Stimulated activated CD8-positive, alpha-beta memory T cell treated with anti-CD3 and anti-CD28 coated beads, Interleukin-4, amount 100 ng/mL, for 1 hour (primary cell): ENCODE data around the gene TEKTIP1.
"Not testable (repeated sequence)": the region's sequence is repeated elsewhere in the genome, so short reads cannot be mapped to it uniquely, and the experiment has no call there.

Experiments
- DNase-seq, 2 donors: peaks; one replicate each; pipeline ENCODE4 v3.0.0-alpha.2; 2020; ENCODE audit warnings: low read depth in 2 of 2, low spot score in 1 of 2

The TEKTIP1 gene

DNA sequence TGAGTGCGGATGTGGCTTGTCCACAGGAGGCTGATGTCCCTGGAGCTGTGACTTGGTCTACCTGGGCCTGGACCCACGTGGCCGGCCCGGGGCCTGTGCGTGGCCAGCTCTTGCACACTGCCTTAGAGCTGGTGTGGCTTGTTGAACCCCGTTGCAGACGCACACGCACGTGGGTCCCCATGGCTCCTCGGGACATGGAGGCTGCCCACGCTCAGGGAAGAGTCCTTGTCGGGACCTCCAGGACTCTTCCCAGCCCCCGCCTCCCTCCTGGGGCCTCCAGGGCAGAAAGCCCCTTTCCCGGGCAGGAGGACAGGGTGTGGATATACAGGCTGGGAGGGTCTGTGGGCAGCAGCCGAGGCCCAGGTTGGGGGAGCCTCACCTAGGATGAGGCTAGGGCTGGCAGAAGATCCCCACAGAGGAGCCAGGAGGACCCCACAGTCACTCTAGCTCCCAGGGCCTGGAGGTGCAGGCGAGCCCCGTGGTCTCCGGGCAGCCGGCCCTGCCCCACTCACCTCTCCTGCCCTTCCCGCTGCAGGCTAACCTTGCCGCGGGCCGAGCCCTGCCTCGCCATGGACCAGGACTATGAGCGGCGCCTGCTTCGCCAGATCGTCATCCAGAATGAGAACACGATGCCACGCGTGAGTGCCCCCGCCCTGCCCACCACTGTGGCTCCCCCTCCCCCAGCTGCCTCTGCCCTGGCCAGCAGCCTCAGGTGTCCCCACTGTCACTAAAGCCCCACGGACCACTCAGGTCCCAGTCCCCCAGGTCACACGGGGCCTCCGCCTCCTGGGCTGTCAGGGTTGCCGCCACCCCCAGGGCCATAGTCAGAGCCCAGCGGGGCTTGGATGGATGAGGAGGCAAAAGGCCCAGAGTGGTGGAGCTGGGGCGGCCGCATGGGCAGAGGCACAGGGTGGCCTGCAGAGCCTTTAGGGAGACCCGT, 16.3 kb upstream of the TEKTIP1 start:
- DNase-seq: no peak

DNA sequence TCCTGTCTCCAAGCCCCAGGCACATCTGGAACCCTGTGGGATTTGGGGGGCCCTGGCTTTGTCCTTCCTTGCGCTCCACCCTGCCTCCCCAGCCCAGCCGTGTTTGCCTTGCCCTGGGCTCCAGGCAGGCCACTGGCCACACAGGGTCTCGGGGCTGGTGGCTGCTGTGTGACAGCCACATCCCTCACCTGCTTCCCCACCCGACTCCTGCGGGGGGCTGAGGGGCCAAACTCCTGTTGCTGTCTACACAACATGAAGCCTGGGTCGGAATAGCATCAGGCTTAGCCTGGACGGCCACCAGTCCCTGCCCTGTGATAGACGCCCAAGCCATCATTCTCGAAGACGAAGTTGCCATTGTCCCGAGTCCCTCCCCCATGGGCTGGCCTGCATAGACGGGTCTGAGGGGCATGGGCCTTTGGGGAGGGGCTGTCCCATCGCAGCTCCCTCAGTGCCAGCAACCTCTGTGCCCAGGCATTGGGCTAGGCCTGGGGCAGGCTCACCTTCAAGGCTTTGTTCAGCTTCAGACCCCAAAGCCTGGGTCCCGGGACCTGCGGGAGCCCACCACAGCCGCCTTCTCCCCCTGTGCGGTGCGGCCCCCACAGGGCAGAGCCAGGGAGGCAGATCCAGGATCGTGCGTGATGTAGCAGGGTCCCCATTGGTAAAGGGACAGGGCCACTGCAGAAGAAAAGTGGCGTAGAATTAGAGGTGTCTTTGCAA, 15.5 kb upstream of the TEKTIP1 start:
- no peak for DNase-seq

- no peak for DNase-seq
Observed at GRCh38 chr19:3524078-3524842, 14.7 kb upstream of the TEKTIP1 start.

DNA sequence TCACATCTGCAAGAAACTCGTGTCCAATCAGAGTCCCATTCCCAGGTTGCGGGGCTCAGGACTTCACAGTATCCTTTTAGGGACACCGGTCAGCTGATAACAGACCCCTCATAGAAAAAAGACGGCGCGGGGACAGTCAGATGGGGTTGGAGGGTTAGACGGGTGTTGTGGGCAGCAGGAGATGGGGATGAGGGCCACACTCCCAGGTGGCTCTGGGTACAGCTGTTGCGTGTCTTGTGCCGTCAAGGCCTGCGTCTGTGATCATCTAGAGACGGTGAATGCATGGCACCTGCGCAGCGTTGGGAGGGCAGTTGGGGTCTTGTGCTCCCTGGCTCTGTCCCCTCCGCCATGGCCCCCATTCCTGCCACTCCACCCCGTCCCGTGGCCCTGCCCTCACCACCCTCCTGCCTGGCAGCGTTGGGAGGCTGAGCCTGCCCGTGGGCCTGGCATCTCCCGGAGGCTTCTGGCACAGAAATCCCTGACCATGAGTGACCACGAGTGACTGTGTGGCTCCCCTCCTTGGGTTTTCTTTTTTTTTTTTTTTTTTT, 14.0 kb upstream of the TEKTIP1 start:
- no peak for DNase-seq

DNA sequence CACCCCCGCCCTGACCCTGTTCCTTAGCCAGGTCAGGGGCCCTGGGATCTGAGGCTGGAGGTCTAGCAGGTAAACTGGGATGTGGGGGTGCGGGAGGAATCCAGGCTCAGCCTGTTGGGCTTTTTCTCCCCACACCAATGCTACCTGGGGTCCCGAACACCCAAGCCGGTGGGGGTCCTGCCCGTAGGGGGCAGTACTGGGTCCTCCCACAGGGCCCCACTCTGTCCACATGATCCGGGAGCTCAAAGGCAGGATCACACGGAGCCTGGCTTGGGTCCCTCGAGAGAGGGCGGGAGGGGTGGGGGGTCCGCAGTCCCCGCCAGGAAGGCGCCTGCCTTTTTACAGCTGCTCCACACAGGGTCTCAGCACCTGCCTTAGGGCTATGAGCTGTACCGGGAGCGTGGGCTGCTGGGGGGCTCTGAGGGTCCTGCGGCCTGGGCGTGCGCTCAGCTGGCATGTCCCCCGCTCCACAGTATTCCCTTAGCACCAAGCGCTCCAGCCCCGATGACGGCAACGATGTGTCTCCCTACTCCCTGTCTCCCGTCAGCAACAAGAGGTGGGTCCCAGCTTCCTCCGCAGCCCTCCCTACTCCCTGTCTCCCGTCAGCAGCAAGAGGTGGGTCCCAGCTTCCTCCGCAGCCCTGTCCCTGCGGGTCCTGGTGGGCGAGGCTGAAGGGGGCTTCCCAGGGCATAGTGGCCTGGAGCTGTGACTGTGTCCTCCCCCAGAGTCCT, 12.3 kb upstream of the TEKTIP1 start:
- no peak for DNase-seq

DNA sequence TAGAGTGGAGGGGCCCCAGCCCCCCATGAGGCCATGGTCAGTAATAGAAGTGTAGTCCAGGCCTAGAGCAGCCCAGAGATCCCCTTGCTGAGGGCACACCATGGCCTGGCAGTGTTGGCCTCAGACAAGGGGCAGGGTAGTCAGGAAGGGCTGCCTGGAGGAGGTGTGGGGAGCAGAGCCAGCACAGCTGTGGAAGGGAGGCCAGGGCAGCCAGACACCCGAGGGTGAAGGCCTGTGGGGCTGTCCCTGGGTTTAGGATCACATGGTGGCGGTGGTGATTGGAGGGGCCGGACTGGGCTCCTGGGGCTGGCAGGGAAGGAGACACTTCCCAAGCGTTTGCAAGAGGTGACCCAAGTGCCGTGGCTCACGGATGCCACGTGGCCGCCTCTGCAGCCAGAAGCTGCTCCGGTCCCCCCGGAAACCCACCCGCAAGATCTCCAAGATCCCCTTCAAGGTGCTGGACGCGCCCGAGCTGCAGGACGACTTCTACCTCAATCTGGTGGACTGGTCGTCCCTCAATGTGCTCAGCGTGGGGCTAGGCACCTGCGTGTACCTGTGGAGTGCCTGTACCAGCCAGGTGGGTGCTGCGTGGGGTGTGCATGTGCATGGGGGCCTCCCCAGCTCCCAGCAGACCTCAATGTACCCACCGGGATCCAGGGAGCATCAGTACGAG, 11.6 kb upstream of the TEKTIP1 start:
- DNase-seq: no peak

DNA sequence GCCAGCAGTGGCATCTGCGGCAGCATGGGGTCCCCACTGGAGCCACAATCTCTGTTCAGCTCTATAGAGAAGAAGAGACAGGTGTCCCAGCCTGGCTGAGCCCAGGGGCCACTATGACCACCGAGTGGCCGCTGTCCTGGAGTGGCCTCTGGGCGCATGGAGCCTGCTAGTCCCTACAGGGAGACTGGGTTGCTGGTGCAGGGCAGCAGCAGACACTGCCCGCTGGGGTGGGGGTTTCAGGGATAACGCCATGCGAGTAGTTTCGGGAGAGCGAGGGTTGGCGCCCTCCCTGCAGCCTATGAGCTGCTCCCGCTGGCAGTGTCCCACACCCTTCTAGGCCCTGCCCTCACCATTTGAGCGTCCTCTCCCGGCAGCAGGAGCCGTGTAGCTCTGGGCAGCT, 10.9 kb upstream of the TEKTIP1 start:
- no peak for DNase-seq

DNA sequence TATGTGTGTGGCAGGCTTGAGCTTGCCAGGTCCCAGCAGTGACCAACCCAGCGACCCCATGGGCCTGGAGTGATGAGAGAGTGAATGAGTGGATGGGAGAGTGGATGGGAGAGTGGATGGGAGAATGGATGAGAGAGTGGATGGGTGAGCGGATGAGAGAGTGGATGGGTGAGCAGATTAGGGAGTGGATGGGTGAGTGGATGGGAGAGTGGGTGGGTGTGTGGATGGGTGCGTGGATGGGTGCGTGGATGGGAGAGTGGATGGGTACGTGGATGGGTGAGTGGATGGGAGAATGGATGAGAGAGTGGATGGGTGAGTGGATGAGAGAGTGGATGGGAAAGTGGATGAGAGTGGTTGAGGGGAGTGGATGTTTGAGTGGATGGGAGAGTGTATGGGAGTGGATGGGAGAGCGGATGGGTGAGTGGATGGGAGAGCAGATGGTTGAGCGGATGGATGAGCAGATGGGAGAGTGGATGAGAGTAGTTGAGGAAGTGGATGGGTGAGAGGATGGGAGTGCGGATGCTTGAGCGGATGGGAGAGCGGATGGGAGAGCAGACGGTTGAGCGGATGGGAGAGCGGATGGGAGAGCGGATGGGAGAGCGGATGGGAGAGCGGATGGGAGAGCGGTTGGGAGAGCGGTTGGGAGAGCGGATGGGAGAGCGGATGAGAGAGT, 10.3 kb upstream of the TEKTIP1 start:
- DNase-seq: no peak

GRCh38 chr19:3529299-3529698, 9.7 kb upstream of the TEKTIP1 start:
- not testable (repeated sequence) for DNase-seq

GRCh38 chr19:3530389-3530788, 8.6 kb upstream of the TEKTIP1 start:
- DNase-seq: no peak

DNA sequence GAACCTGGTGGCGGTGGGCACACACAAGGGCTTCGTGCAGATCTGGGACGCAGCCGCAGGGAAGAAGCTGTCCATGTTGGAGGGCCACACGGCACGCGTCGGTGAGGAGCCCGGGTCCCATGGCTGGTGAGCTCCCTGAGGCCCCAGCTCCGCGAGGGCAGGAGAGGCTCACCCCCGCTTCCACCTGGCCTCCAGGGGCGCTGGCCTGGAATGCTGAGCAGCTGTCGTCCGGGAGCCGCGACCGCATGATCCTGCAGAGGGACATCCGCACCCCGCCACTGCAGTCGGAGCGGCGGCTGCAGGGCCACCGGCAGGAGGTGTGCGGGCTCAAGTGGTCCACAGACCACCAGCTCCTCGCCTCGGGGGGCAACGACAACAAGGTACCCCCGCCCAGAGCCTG, 7.3 kb upstream of the TEKTIP1 start:
- no peak for DNase-seq

- no peak for DNase-seq
Observed at GRCh38 chr19:3532154-3532786, 6.7 kb upstream of the TEKTIP1 start.

- DNase-seq: no peak
Observed at GRCh38 chr19:3533033-3533432, 5.9 kb upstream of the TEKTIP1 start.

GRCh38 chr19:3533563-3534216, 5.3 kb upstream of the TEKTIP1 start:
- no peak for DNase-seq

- no peak for DNase-seq
Observed at GRCh38 chr19:3534375-3535234, 4.4 kb upstream of the TEKTIP1 start.

- DNase-seq: no peak
Observed at GRCh38 chr19:3535235-3535535, 3.8 kb upstream of the TEKTIP1 start.

GRCh38 chr19:3535563-3535965, 3.4 kb upstream of the TEKTIP1 start:
- DNase-seq: no peak

GRCh38 chr19:3535981-3536380, 3.0 kb upstream of the TEKTIP1 start:
- no peak for DNase-seq
